OCI-LY7 (cell line): ENCODE data around the gene SLC9A6. TPM values are rescaled to one million over a fixed set of nuclear protein-coding genes. Genes with fewer than 3 reads are reported as not detected.

Experiments
- BruUV-seq: library from RNA; stranded (reverse); fragments of 400-500 nt; replicated peaks from 2 replicates; lab custom pipeline; 2021; lab: Mats Ljungman, UMichigan
- CTCF ChIA-PET: fragments of 300-600 bp; sonication (Branson Sonifier 250); formaldehyde crosslinking; loops from one replicate; lab custom pipeline; 2022; ENCODE audit warnings: antibody characterized with exemption; ENCODE audit not compliant: unreplicated experiment; lab: Charles Lee
- POLR2A ChIA-PET: fragments of 300-600 bp; sonication (Branson Sonifier 250); formaldehyde crosslinking; loops from one replicate; lab custom pipeline; 2022; ENCODE audit warnings: antibody characterized with exemption; lab: Charles Lee
- DNase-seq: peaks from one replicate; pipeline ENCODE4 v3.0.0-alpha.2; 2015; ENCODE audit warnings: low spot score
- H2AFZ ChIP-seq: fragments of 200-600 bp; sonication (generic), shearing (Covaris generic); 2 replicates; pipeline ENCODE4 v1.6.1; 2014; ENCODE audit warnings: mild to moderate bottlenecking, antibody characterized with exemption, low read length, moderate library complexity
- H3K27ac ChIP-seq: fragments of 200-600 bp; sonication (generic); 2 replicates; pipeline ENCODE4 v1.5.1; 2014; ENCODE audit warnings: mixed run types, low read depth, mild to moderate bottlenecking, moderate library complexity, low read length, inconsistent platforms; ENCODE audit not compliant: poor library complexity, severe bottlenecking
- H3K36me3 ChIP-seq: fragments of 200-600 bp; sonication (generic); 2 replicates; pipeline ENCODE4 v1.6.1; 2014; ENCODE audit warnings: mild to moderate bottlenecking, antibody characterized with exemption, low read length, moderate library complexity, mixed read lengths; ENCODE audit not compliant: insufficient read depth
- H3K4me1 ChIP-seq: fragments of 200-600 bp; sonication (generic); 2 replicates; pipeline ENCODE4 v1.5.1; 2014; ENCODE audit warnings: mild to moderate bottlenecking, low read length; ENCODE audit not compliant: insufficient read depth, poor library complexity, severe bottlenecking
- H3K4me2 ChIP-seq: fragments of 200-600 bp; sonication (generic); 2 replicates; pipeline ENCODE4 v1.6.1; 2014; ENCODE audit warnings: mild to moderate bottlenecking, low read length
- H3K4me3 ChIP-seq: fragments of 200-600 bp; sonication (generic); 2 replicates; pipeline ENCODE4 v1.5.1; 2014; ENCODE audit warnings: mild to moderate bottlenecking, low read depth, low read length; ENCODE audit not compliant: poor library complexity, severe bottlenecking
- H3K79me2 ChIP-seq: fragments of 200-600 bp; sonication (generic); 2 replicates; pipeline ENCODE4 v1.6.1; 2016; ENCODE audit warnings: low read depth, mild to moderate bottlenecking, low read length, moderate library complexity, mixed read lengths; ENCODE audit not compliant: insufficient read depth
- H3K9me2 ChIP-seq: fragments of 200-600 bp; sonication (generic); 2 replicates; pipeline ENCODE4 v1.6.1; 2016; ENCODE audit warnings: mild to moderate bottlenecking, low read length, mixed read lengths; ENCODE audit not compliant: insufficient read depth
- H3K9me3 ChIP-seq: fragments of 200-600 bp; sonication (generic); 2 replicates; pipeline ENCODE4 v1.6.1; 2014; ENCODE audit warnings: mild to moderate bottlenecking, mixed run types, low read length, mixed read lengths
- H4K20me1 ChIP-seq: fragments of 200-600 bp; sonication (generic); 2 replicates; pipeline ENCODE4 v1.6.1; 2014; ENCODE audit warnings: mild to moderate bottlenecking, antibody characterized with exemption, low read length, moderate library complexity, mixed read lengths; ENCODE audit not compliant: insufficient read depth
- EZH2phosphoT487 ChIP-seq: fragments of 200-600 bp; sonication (generic); IDR thresholded peaks from 2 replicates; pipeline ENCODE4 v1.6.1; 2018; ENCODE audit warnings: low read depth, borderline replicate concordance, mild to moderate bottlenecking, mixed run types, antibody characterized with exemption, low read length, moderate library complexity, mixed read lengths
- intact Hi-C: fragments of 100-400 bp; cut with micrococcal nuclease; formaldehyde crosslinking; loops from one replicate; pipeline ENCODE4 v1.10.0; 2022; ENCODE audit not compliant: unreplicated experiment
- total RNA-seq, 2 experiments: library from RNA; depleted of rRNA in 1 of 2; stranded (reverse); fragments of >200 nt in 1 of 2; shearing (Covaris generic) in 1 of 2; gene quantifications; 2 replicates each; pipeline ENCODE4 v1.2.3, GENCODE V29; 2014 to 2022
- TF ChIP-seq, protein P1 (sequence below): fragments of 200-600 bp; sonication (generic); conservative IDR thresholded peaks from 2 replicates; pipeline ENCODE4 v1.5.1; 2014; ENCODE audit warnings: mild to moderate bottlenecking, antibody characterized with exemption, low read length, moderate library complexity, mixed read lengths

SLC9A6 gene
- total RNA-seq, 2 experiments from 2014 or later: 7.7 to 12.6 TPM

DNA sequence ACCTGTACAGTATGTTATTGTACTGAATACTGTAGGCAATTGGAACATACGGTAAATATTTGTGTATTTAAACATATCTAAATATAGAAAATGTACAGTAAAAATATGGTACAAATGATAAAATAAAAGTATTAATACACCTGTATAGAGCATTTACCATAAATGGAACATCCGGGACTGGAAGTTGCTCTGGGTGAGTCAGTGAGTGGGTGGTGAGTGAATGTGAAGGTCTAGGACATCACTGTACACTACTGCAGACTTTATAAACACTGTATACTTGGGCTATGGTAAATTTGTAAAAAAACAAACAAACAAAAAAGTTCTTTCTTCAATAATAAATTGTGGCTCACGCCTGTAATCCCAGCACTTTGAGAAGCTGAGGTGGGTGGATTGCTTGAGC lies 109.7 kb downstream of the SLC9A6 start:
- H3K4me1 ChIP-seq: no peaks in the 10 kb centered on the region
- no peaks in the 10 kb centered on the region for H4K20me1 ChIP-seq
- no peak overlapping the region for H3K4me3 ChIP-seq
- no TSS peak for BruUV-seq
- CTCF ChIA-PET: no interaction called here
- DNase-seq: no peak
- H3K4me2 ChIP-seq: no peak overlapping the region
- POLR2A ChIA-PET: interaction anchor here (0.5 kb wide), 1 partner anchor 69 kb away, joined by 3 read pairs; no protein-coding TSS in a partner anchor
- TF ChIP-seq, protein P1, sequence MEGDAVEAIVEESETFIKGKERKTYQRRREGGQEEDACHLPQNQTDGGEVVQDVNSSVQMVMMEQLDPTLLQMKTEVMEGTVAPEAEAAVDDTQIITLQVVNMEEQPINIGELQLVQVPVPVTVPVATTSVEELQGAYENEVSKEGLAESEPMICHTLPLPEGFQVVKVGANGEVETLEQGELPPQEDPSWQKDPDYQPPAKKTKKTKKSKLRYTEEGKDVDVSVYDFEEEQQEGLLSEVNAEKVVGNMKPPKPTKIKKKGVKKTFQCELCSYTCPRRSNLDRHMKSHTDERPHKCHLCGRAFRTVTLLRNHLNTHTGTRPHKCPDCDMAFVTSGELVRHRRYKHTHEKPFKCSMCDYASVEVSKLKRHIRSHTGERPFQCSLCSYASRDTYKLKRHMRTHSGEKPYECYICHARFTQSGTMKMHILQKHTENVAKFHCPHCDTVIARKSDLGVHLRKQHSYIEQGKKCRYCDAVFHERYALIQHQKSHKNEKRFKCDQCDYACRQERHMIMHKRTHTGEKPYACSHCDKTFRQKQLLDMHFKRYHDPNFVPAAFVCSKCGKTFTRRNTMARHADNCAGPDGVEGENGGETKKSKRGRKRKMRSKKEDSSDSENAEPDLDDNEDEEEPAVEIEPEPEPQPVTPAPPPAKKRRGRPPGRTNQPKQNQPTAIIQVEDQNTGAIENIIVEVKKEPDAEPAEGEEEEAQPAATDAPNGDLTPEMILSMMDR: no peak
- no peak for TF ChIP-seq EZH2phosphoT487
- no peaks in the 10 kb centered on the region for H3K36me3 ChIP-seq
- H3K9me3 ChIP-seq: no peaks in the 10 kb centered on the region
- no peaks in the 10 kb centered on the region for H3K9me2 ChIP-seq
- no peak overlapping the region for H3K27ac ChIP-seq
- intact Hi-C loops: no loop called here
- no peak overlapping the region for H2AFZ ChIP-seq
- no peaks in the 10 kb centered on the region for H3K79me2 ChIP-seq

Other genes with a start within 250 kb of the SLC9A6 start
- gene CT45A3, start 217.2 kb upstream of the SLC9A6 start, total RNA-seq (2014; rRNA removed; shearing (Covaris generic)): not detected in 2 replicates
- gene CT45A3, start 217.2 kb upstream of the SLC9A6 start, total RNA-seq (2022): not detected in 2 replicates
- not detected in 2 replicates for gene CT45A5, start 199.9 kb upstream of the SLC9A6 start, total RNA-seq (2014; rRNA removed; shearing (Covaris generic))
- not detected in 2 replicates for gene CT45A5, start 199.9 kb upstream of the SLC9A6 start, total RNA-seq (2022)
- not detected in 2 replicates for gene CT45A6, start 182.6 kb upstream of the SLC9A6 start, total RNA-seq (2014; rRNA removed; shearing (Covaris generic))
- not detected in 2 replicates for gene CT45A6, start 182.6 kb upstream of the SLC9A6 start, total RNA-seq (2022)
- gene CT45A2, start 165.4 kb upstream of the SLC9A6 start, total RNA-seq (2014; rRNA removed; shearing (Covaris generic)): not detected in 2 replicates
- gene CT45A2, start 165.4 kb upstream of the SLC9A6 start, total RNA-seq (2022): not detected in 2 replicates
- gene CT45A7, start 148.2 kb upstream of the SLC9A6 start, total RNA-seq (2014; rRNA removed; shearing (Covaris generic)): not detected in 2 replicates
- gene CT45A7, start 148.2 kb upstream of the SLC9A6 start, total RNA-seq (2022): not detected in 2 replicates
- not detected in 2 replicates for gene CT45A8, start 130.9 kb upstream of the SLC9A6 start, total RNA-seq (2014; rRNA removed; shearing (Covaris generic))
- not detected in 2 replicates for gene CT45A8, start 130.9 kb upstream of the SLC9A6 start, total RNA-seq (2022)
- gene CT45A9, start 113.6 kb upstream of the SLC9A6 start, total RNA-seq (2014; rRNA removed; shearing (Covaris generic)): not detected in 2 replicates
- gene CT45A9, start 113.6 kb upstream of the SLC9A6 start, total RNA-seq (2022): not detected in 2 replicates
- gene CT45A10, start 92.0 kb upstream of the SLC9A6 start, total RNA-seq (2014; rRNA removed; shearing (Covaris generic)): not detected in 2 replicates
- gene CT45A10, start 92.0 kb upstream of the SLC9A6 start, total RNA-seq (2022): not detected in 2 replicates
- gene SAGE1, start 91.7 kb upstream of the SLC9A6 start, total RNA-seq (2014; rRNA removed; shearing (Covaris generic)): not detected in 2 replicates
- gene SAGE1, start 91.7 kb upstream of the SLC9A6 start, total RNA-seq (2022): not detected in 2 replicates
- gene MMGT1, start 11.4 kb upstream of the SLC9A6 start, total RNA-seq (2014; rRNA removed; shearing (Covaris generic)): 7.7 and 8.9 TPM in 2 replicates
- 16.4 and 17.0 TPM in 2 replicates for gene MMGT1, start 11.4 kb upstream of the SLC9A6 start, total RNA-seq (2022)
- 0.21 TPM in 1 of 2 replicates, not detected in the other for gene FHL1, start 162.1 kb downstream of the SLC9A6 start, total RNA-seq (2014; rRNA removed; shearing (Covaris generic))
- gene FHL1, start 162.1 kb downstream of the SLC9A6 start, total RNA-seq (2022): 1.4 and 2.2 TPM in 2 replicates